Lower leg skin (tissue), 4 donors: Measurements from ENCODE around the gene TCTN2. TPM values are rescaled to one million over a fixed set of nuclear protein-coding genes. Genes with fewer than 3 reads are reported as not detected.

Source experiments
- DNase-seq, 2 donors: peaks; one replicate each; pipeline ENCODE4 v3.0.0-alpha.2; 2019; ENCODE audit warnings: low spot score in 2 of 2
- H3K4me3 ChIP-seq: fragments of 200-600 bp; sonication (generic); 2 replicates; pipeline ENCODE4 v1.5.1; 2017; ENCODE audit warnings: mild to moderate bottlenecking, low read depth; ENCODE audit not compliant: poor library complexity, severe bottlenecking
- CTCF ChIP-seq, 3 donors: fragments of 450-650 bp; IDR thresholded peaks; one replicate each; pipeline ENCODE4 v1.5.1; 2016; ENCODE audit warnings: antibody characterized with exemption in 3 of 3, mild to moderate bottlenecking in 3 of 3, moderate library complexity in 2 of 3
- POLR2A ChIP-seq, 2 donors: fragments of 450-650 bp; IDR thresholded peaks; one replicate each; pipeline ENCODE4 v1.6.1; 2016 to 2017; ENCODE audit warnings: antibody characterized with exemption in 2 of 2, mild to moderate bottlenecking in 1 of 2, moderate library complexity in 1 of 2
- WGBS, 2 donors: methylation state at CpG; one replicate each; pipeline ENCODE4 v1.1.5; 2018; 5-methylcytosine and 5-hydroxymethylcytosine counted together
- intact Hi-C: fragments of 100-400 bp; cut with DNase I; formaldehyde crosslinking; loops from one replicate; pipeline ENCODE4 v1.15.0; 2023; ENCODE audit warnings: low total_unique reads
- total RNA-seq, 4 donors: library from RNA; depleted of rRNA; stranded (reverse); fragments of >200 nt; gene quantifications; one replicate each; pipeline ENCODE4 v1.1.0, GENCODE V29; 2016

Gene TCTN2
- total RNA-seq, 4 donors from 2014 or later = 9.2 to 14.6 (median 10.7) TPM

- TF ChIP-seq CTCF (IDR thresholded peaks at IDR 0.05) (no peak), POLR2A (IDR thresholded peaks at IDR 0.05) (no peak)
- intact Hi-C loops = no loop called here
- DNase-seq = peak in 1 of 2 donors; percentile 15
- no peak overlapping the region for H3K4me3 ChIP-seq
- WGBS, 2 donors = 85 to 93% methylated on average over 12 of the region's 12 CpGs
Measured at GRCh38 chr12:123754041-123754772, 83.3 kb downstream of the TCTN2 start.

- H3K4me3 ChIP-seq = no peak overlapping the region
- WGBS, 2 donors = 85% methylated on average over 6 of the region's 6 CpGs
- DNase-seq = peak in 1 of 2 donors; percentile 82
- no peak for TF ChIP-seq CTCF (IDR thresholded peaks at IDR 0.05)
- TF ChIP-seq POLR2A (IDR thresholded peaks at IDR 0.05) = no peak
- intact Hi-C loops = no loop called here
Measured at GRCh38 chr12:123757561-123757960, 86.6 kb downstream of the TCTN2 start.

Other genes with a start within 250 kb of the TCTN2 start
- gene RILPL2, start 234.4 kb upstream of the TCTN2 start, total RNA-seq = 1 to 10 TPM; 2.8 to 5.6 (median 4.2) TPM
- 10 to 100 TPM; 15.6 to 43.1 (median 22.9) TPM for gene SNRNP35, start 213.0 kb upstream of the TCTN2 start, total RNA-seq
- 10 to 100 TPM; 12.0 to 27.9 (median 15.4) TPM for gene RILPL1, start 137.4 kb upstream of the TCTN2 start, total RNA-seq
- gene TMED2, start 86.6 kb upstream of the TCTN2 start, total RNA-seq = 100 to 1,000 TPM in 2 of 4 donors, 10 to 100 TPM in 2; 64.9 to 114 (median 96.5) TPM
- gene DDX55, start 69.0 kb upstream of the TCTN2 start, total RNA-seq = 10 to 100 TPM; 15.7 to 67.6 (median 21.0) TPM
- gene EIF2B1, start 37.4 kb upstream of the TCTN2 start, total RNA-seq = 100 to 1,000 TPM; 131 to 159 (median 146) TPM
- 10 to 100 TPM; 18.8 to 49.4 (median 22.2) TPM for gene GTF2H3, start 37.3 kb upstream of the TCTN2 start, total RNA-seq
- gene ATP6V0A2, start 41.2 kb downstream of the TCTN2 start, total RNA-seq = 10 to 100 TPM; 30.1 to 59.4 (median 33.0) TPM
- under 1 TPM in 3 of 4 donors, not detected in 1; 0.02 to 0.27 (median 0.06) TPM for gene DNAH10, start 91.2 kb downstream of the TCTN2 start, total RNA-seq